Hepatocyte (in vitro differentiated cells): ENCODE results near the gene MYL11. TPM values are rescaled to one million over a fixed set of nuclear protein-coding genes. Genes with fewer than 3 reads are reported as not detected.
A peak's percentile ranks its signal among the peaks of the same experiment; 100 is the strongest.

Experiments used
- DNase-seq: peaks from one replicate; pipeline ENCODE4 v3.0.0-alpha.2; 2016; ENCODE audit warnings: low spot score
- H2AFZ ChIP-seq: fragments of 200-600 bp; sonication (generic); 2 replicates; pipeline ENCODE4 v1.6.0; 2016; ENCODE audit warnings: antibody characterized with exemption, mild to moderate bottlenecking
- H3K27ac ChIP-seq: fragments of 200-600 bp; sonication (generic); 2 replicates; pipeline ENCODE4 v1.5.1; 2016; ENCODE audit warnings: mild to moderate bottlenecking
- H3K27me3 ChIP-seq: fragments of 200-600 bp; sonication (generic); 2 replicates; pipeline ENCODE4 v1.6.1; 2016
- H3K36me3 ChIP-seq: fragments of 200-600 bp; sonication (generic); replicated peaks from 2 replicates; pipeline ENCODE4 v1.5.1; 2016; ENCODE audit warnings: low read depth; ENCODE audit not compliant: insufficient read depth
- H3K4me1 ChIP-seq: fragments of 200-600 bp; sonication (generic); 2 replicates; pipeline ENCODE4 v1.5.1; 2016; ENCODE audit warnings: mild to moderate bottlenecking, moderate library complexity; ENCODE audit not compliant: insufficient read depth
- H3K4me2 ChIP-seq: fragments of 200-600 bp; sonication (generic); 2 replicates; pipeline ENCODE4 v1.6.0; 2016
- H3K4me3 ChIP-seq: fragments of 200-600 bp; sonication (generic); 2 replicates; pipeline ENCODE4 v1.5.1; 2016; ENCODE audit warnings: mild to moderate bottlenecking
- H3K79me2 ChIP-seq: fragments of 200-600 bp; sonication (generic); 2 replicates; pipeline ENCODE4 v1.6.0; 2017; ENCODE audit warnings: mild to moderate bottlenecking
- H3K9me2 ChIP-seq: fragments of 200-600 bp; sonication (generic); replicated peaks from 2 replicates; pipeline ENCODE4 v1.6.0; 2017; ENCODE audit warnings: mild to moderate bottlenecking; ENCODE audit not compliant: insufficient read depth
- H3K9me3 ChIP-seq: fragments of 200-600 bp; sonication (generic); 2 replicates; pipeline ENCODE4 v1.5.1; 2016; ENCODE audit warnings: low read depth, mild to moderate bottlenecking
- H4K20me1 ChIP-seq: fragments of 200-600 bp; sonication (generic); 2 replicates; pipeline ENCODE4 v1.6.0; 2016; ENCODE audit warnings: mild to moderate bottlenecking; ENCODE audit not compliant: insufficient read depth, poor library complexity, severe bottlenecking
- CTCF ChIP-seq: fragments of 200-600 bp; sonication (generic); IDR thresholded peaks from 2 replicates; pipeline ENCODE4 v1.5.1; 2016; ENCODE audit warnings: antibody characterized with exemption, mild to moderate bottlenecking; ENCODE audit not compliant: poor library complexity
- EZH2 ChIP-seq: fragments of 200-600 bp; sonication (generic); IDR thresholded peaks from 2 replicates; pipeline ENCODE4 v1.6.1; 2016; ENCODE audit warnings: antibody characterized with exemption, mild to moderate bottlenecking, borderline replicate concordance
- EZH2phosphoT487 ChIP-seq: fragments of 200-600 bp; sonication (generic); IDR thresholded peaks from one replicate; pipeline ENCODE4 v1.6.1; 2018; ENCODE audit warnings: antibody characterized with exemption, mild to moderate bottlenecking, low read depth, moderate library complexity; ENCODE audit not compliant: unreplicated experiment, severe bottlenecking
- WGBS: methylation state at CpG from one replicate; pipeline ENCODE4 v1.1.6; 2016; ENCODE audit warnings: low lambda C conversion rate; ENCODE audit errors: missing lambda C conversion rate; 5-methylcytosine and 5-hydroxymethylcytosine counted together
- polyA plus RNA-seq: library from polyadenylated mRNA; unstranded; fragments of >200 nt; fragmentation: Nextera tagmentation; extraction: Ambion mirVana; gene quantifications from 2 replicates; pipeline ENCODE4 v1.2.1, GENCODE V29; 2016
- total RNA-seq: library from RNA; depleted of rRNA; stranded (reverse); fragments of >200 nt; gene quantifications from 2 replicates; pipeline ENCODE4 v1.2.3, GENCODE V29; 2014

The MYL11 gene
- total and polyA plus RNA-seq, 2 experiments from 2014 or later, result 2.2 to 4.0 TPM

- TF ChIP-seq CTCF (no peak), EZH2 (no peak), EZH2phosphoT487 (no peak)
- Histone ChIP-seq H3K4me1 (peaks cover 12% of the 10 kb centered on the region), H3K36me3 (no peaks in the 10 kb centered on the region), H4K20me1 (no peaks in the 10 kb centered on the region), H3K4me3 (no peak overlapping the region), H3K27me3 (no peaks in the 10 kb centered on the region), H3K9me2 (no peaks in the 10 kb centered on the region), H3K9me3 (no peaks in the 10 kb centered on the region), H3K4me2 (peak overlapping the region; percentile 84), H2AFZ (peak overlapping the region; percentile 79), H3K79me2 (peaks cover 6% of the 10 kb centered on the region), H3K27ac (peak overlapping the region; percentile 99)
- 95% methylated on average over 8 of the region's 8 CpGs for WGBS
- DNase-seq, result no peak
Measured at GRCh38 chr16:30376461-30376902, 1.9 kb downstream of the MYL11 start.

DNA sequence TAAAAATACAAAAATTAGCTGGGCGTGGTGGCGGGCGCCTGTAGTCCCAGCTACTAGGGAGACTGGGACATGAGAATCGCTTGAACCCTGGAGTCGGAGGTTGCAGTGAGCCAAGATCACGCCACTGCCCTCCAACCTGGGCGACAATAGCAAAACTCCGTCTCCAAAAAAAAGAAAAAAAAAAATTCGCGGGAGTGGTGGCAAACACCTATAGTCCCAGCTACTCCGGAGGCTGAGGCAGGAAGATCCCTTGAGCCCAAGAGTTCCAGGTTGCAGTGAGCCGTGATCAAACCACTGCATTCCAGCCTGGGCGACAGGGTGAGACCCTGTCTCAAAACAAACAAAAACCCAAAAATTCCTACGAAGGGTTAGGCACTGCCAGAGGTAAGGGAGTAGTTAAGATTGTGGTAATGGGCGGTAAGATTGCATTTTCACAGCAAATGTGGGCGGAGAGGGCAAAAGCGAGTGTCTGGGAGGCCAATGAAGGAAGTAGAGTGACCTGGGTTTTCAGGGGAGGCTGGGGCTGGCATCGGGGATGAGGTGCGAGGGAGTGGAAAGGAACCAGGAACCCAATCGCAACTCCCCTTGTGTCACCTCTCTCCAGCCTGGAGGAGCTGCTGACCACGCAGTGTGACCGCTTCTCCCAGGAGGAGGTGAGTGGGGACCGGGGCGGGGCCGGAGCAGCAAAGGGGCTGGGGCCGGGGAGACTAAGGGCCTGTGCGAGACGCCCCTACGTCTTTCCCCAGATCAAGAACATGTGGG lies 2.6 kb downstream of the MYL11 start:
- Histone ChIP-seq H3K79me2 (peaks cover 6% of the 10 kb centered on the region), H2AFZ (peak overlapping the region; percentile 79), H3K4me2 (peak overlapping the region; percentile 84), H3K36me3 (no peaks in the 10 kb centered on the region), H3K27ac (peak overlapping the region; percentile 99), H3K4me1 (peaks cover 11% of the 10 kb centered on the region), H3K9me3 (no peaks in the 10 kb centered on the region), H3K4me3 (no peak overlapping the region), H3K9me2 (no peaks in the 10 kb centered on the region), H3K27me3 (no peaks in the 10 kb centered on the region), H4K20me1 (no peaks in the 10 kb centered on the region)
- 55% methylated on average over 21 of the region's 29 CpGs for WGBS
- no peak for DNase-seq
- no peak for TF ChIP-seq EZH2phosphoT487
- TF ChIP-seq EZH2, result no peak
- TF ChIP-seq CTCF, result no peak

DNA sequence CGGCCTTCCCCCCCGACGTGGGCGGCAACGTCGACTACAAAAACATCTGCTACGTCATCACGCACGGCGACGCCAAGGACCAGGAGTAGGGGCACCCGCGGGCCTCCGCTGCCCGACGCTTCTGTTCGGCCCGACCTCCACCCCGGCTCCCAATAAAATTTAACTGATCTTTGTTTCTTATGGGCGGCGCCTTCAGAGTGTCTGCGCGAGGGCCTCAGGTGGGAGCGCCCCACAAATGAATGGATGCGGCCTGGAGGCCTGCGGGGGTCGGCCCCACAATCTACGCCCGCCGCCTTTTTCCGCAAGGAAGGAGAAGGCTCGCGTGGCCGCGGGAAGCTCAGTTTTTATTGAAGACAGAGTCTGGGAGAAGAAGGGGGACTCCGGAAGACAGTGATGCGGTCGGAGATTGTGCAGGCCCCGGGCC lies 3.2 kb downstream of the MYL11 start:
- Histone ChIP-seq H2AFZ (peak overlapping the region; percentile 68), H3K4me3 (peak overlapping the region; percentile 33), H3K9me3 (no peaks in the 10 kb centered on the region), H3K4me2 (peak overlapping the region; percentile 84), H4K20me1 (no peaks in the 10 kb centered on the region), H3K79me2 (peaks cover 6% of the 10 kb centered on the region), H3K9me2 (no peaks in the 10 kb centered on the region), H3K27me3 (no peaks in the 10 kb centered on the region), H3K27ac (peak overlapping the region; percentile 99), H3K36me3 (no peaks in the 10 kb centered on the region), H3K4me1 (peaks cover 11% of the 10 kb centered on the region)
- peak; percentile 93 for DNase-seq
- WGBS, result under 1% methylated on average over 35 of the region's 39 CpGs
- TF ChIP-seq EZH2 (no peak), CTCF (no peak), EZH2phosphoT487 (no peak)
